Aorta (tissue), 5 donors: ENCODE results near the gene CCDC57. TPM values are rescaled to one million over a fixed set of nuclear protein-coding genes. Genes with fewer than 3 reads are reported as not detected.
"Not testable (repeated sequence)": the region's sequence is repeated elsewhere in the genome, so short reads cannot be mapped to it uniquely, and the experiment has no call there.

ENCODE experiments used
- ATAC-seq: fragments of 200-7000 bp; cut with Tn5 transposase; one replicate; pipeline ENCODE4 v1.9.1; 2022; ENCODE audit warnings: moderate library complexity; ENCODE audit not compliant: low FRiP score
- DNase-seq, 2 donors: peaks; one replicate each; pipeline ENCODE4 v3.0.0-alpha.2; 2020
- H3K27ac ChIP-seq, 2 donors: one replicate each; pipeline ENCODE4 v1.5.1; 2013; ENCODE audit warnings: low read length in 2 of 2, mild to moderate bottlenecking in 2 of 2, moderate library complexity in 2 of 2, control low read depth in 1 of 2, inconsistent platforms in 1 of 2, low read depth in 1 of 2
- H3K27me3 ChIP-seq, 2 donors: one replicate each; pipeline ENCODE4 v1.6.1; 2013; ENCODE audit warnings: control low read depth in 1 of 2, low read length in 1 of 2, mild to moderate bottlenecking in 1 of 2, moderate library complexity in 1 of 2; ENCODE audit not compliant: insufficient read depth in 2 of 2, control insufficient read depth in 1 of 2
- H3K36me3 ChIP-seq, 2 donors: one replicate each; pipeline ENCODE4 v1.6.1; 2013; ENCODE audit warnings: control low read depth in 1 of 2, low read length in 1 of 2, mild to moderate bottlenecking in 1 of 2; ENCODE audit not compliant: insufficient read depth in 2 of 2, control insufficient read depth in 1 of 2
- H3K4me1 ChIP-seq, 2 donors: one replicate each; pipeline ENCODE4 v1.6.1; 2013; ENCODE audit warnings: low read length in 2 of 2, control low read depth in 1 of 2, mild to moderate bottlenecking in 1 of 2, moderate library complexity in 1 of 2; ENCODE audit not compliant: insufficient read depth in 2 of 2, control insufficient read depth in 1 of 2
- H3K4me3 ChIP-seq, 2 donors: one replicate each; pipeline ENCODE4 v1.5.1; 2013; ENCODE audit warnings: low read length in 2 of 2, control low read depth in 1 of 2, mild to moderate bottlenecking in 1 of 2
- H3K9me3 ChIP-seq: one replicate; pipeline ENCODE4 v1.6.1; 2013; ENCODE audit warnings: mild to moderate bottlenecking, low read length; ENCODE audit not compliant: control insufficient read depth
- WGBS, 2 donors: extraction: QIAGEN DNeasy Blood & Tissue Kit; methylation state at CpG; one replicate each; pipeline ENCODE4 v1.1.7; 2013; 5-methylcytosine and 5-hydroxymethylcytosine counted together
- intact Hi-C, 2 donors: fragments of 100-400 bp; cut with DNase I; formaldehyde crosslinking; loops; one replicate each; pipeline versions ENCODE4 v1.14.2 to v1.15.0; 2022
- polyA plus RNA-seq, 2 donors: library from polyadenylated mRNA; stranded (reverse); fragments of 200-250 nt; gene quantifications; one replicate each; pipeline ENCODE4 v1.2.3, GENCODE V29; 2013
- total RNA-seq, 2 donors: library from RNA; stranded (reverse); fragmentation: NEBNext Ultra II Directional; extraction: Animal tissue kit (Norgen Biotek cat#: 25700); gene quantifications; one replicate each; pipeline ENCODE4 v1.2.1, GENCODE V29; 2021
- donor health status: healthy with polysubstance abuse.
- donor health status: Bipolar disorder and iron deficiency.
- donor health status: DM: no; HTN: no; CAD: no.
- donor health status: DM: no; HTN: no; CAD: no.
- donor health status: DM: yes; HTN: yes; CAD: no.

CCDC57 gene
- total and polyA plus RNA-seq, 4 donors, result 17.8 to 145 (median 42.3) TPM

GRCh38 chr17:82151106-82151957 lies 61.3 kb downstream of the CCDC57 start:
- no peak overlapping the region for H3K27ac ChIP-seq
- DNase-seq (no peak), ATAC-seq (no peak)
- intact Hi-C loops, result loop anchor here (10.0 kb wide), 1 partner anchor 197 kb away; no protein-coding TSS in a partner anchor
- no peaks in the 10 kb centered on the region for H3K27me3 ChIP-seq
- H3K36me3 ChIP-seq, result peaks cover 0 to 3% of the 10 kb centered on the region in 2 donors
- no peaks in the 10 kb centered on the region for H3K4me1 ChIP-seq
- no peaks in the 10 kb centered on the region for H3K9me3 ChIP-seq
- WGBS, 2 donors, result 87 to 88% methylated on average over 22 of the region's 22 CpGs
- H3K4me3 ChIP-seq, result no peak overlapping the region

- intact Hi-C loops, result loop anchor here (10.0 kb wide), 1 partner anchor 195 kb away; no protein-coding TSS in a partner anchor
- Histone ChIP-seq H3K4me1 (no peaks in the 10 kb centered on the region), H3K27me3 (no peaks in the 10 kb centered on the region), H3K27ac (no peak overlapping the region), H3K36me3 (peaks cover 0 to 3% of the 10 kb centered on the region in 2 donors), H3K4me3 (no peak overlapping the region), H3K9me3 (no peaks in the 10 kb centered on the region)
- 91 to 92% methylated on average over 27 of the region's 27 CpGs for WGBS, 2 donors
- DNase-seq, result no peak
- no peak for ATAC-seq
Measured at GRCh38 chr17:82149401-82150099, 63.1 kb downstream of the CCDC57 start.

GRCh38 chr17:82148997-82149396 lies 63.6 kb downstream of the CCDC57 start:
- H3K4me3 ChIP-seq, result no peak overlapping the region
- no peaks in the 10 kb centered on the region for H3K9me3 ChIP-seq
- ATAC-seq (no peak), DNase-seq (no peak)
- 88 to 96% methylated on average over 1 to 2 of the region's 2 CpGs for WGBS, 2 donors
- H3K27me3 ChIP-seq, result no peaks in the 10 kb centered on the region
- peaks cover 0 to 3% of the 10 kb centered on the region in 2 donors for H3K36me3 ChIP-seq
- no peaks in the 10 kb centered on the region for H3K4me1 ChIP-seq
- intact Hi-C loops, result no loop called here
- no peak overlapping the region for H3K27ac ChIP-seq

- Histone ChIP-seq H3K4me1 (no peaks in the 10 kb centered on the region), H3K4me3 (no peak overlapping the region), H3K36me3 (peaks cover 0 to 3% of the 10 kb centered on the region in 2 donors), H3K9me3 (no peaks in the 10 kb centered on the region), H3K27me3 (no peaks in the 10 kb centered on the region), H3K27ac (no peak overlapping the region)
- ATAC-seq (no peak), DNase-seq (no peak)
- intact Hi-C loops, result no loop called here
- 95 to 96% methylated on average over 1 of the region's 1 CpG for WGBS, 2 donors
Measured at GRCh38 chr17:82148011-82148410, 64.6 kb downstream of the CCDC57 start.

- H3K27me3 ChIP-seq, result no peaks in the 10 kb centered on the region
- ATAC-seq (no peak), DNase-seq (no peak)
- intact Hi-C loops, result no loop called here
- H3K4me1 ChIP-seq, result no peaks in the 10 kb centered on the region
- no peak overlapping the region for H3K27ac ChIP-seq
- no peak overlapping the region for H3K4me3 ChIP-seq
- WGBS, 2 donors, result 89 to 90% methylated on average over 18 of the region's 18 CpGs
- no peaks in the 10 kb centered on the region for H3K9me3 ChIP-seq
- H3K36me3 ChIP-seq, result peaks cover 0 to 3% of the 10 kb centered on the region in 2 donors
Measured at GRCh38 chr17:82146663-82147654, 65.7 kb downstream of the CCDC57 start.

- Histone ChIP-seq H3K27ac (no peak overlapping the region), H3K9me3 (no peaks in the 10 kb centered on the region), H3K4me3 (no peak overlapping the region), H3K27me3 (no peaks in the 10 kb centered on the region), H3K4me1 (no peaks in the 10 kb centered on the region), H3K36me3 (peaks cover 0 to 3% of the 10 kb centered on the region in 2 donors)
- no peak for ATAC-seq
- DNase-seq, result no peak
- 95 to 96% methylated on average over 13 of the region's 13 CpGs for WGBS, 2 donors
- intact Hi-C loops, result no loop called here
Measured at GRCh38 chr17:82145550-82146155, 67.0 kb downstream of the CCDC57 start.

- intact Hi-C loops, result no loop called here
- H3K9me3 ChIP-seq, result no peaks in the 10 kb centered on the region
- ATAC-seq, result no peak
- H3K4me3 ChIP-seq, result no peak overlapping the region
- H3K27me3 ChIP-seq, result no peaks in the 10 kb centered on the region
- no peak for DNase-seq
- WGBS, 2 donors, result 89 to 92% methylated on average over 8 of the region's 8 CpGs
- peaks cover 0 to 3% of the 10 kb centered on the region in 2 donors for H3K36me3 ChIP-seq
- H3K4me1 ChIP-seq, result no peaks in the 10 kb centered on the region
- no peak overlapping the region for H3K27ac ChIP-seq
Measured at GRCh38 chr17:82143333-82143732, 69.3 kb downstream of the CCDC57 start.

- H3K4me1 ChIP-seq, ATAC-seq, H3K36me3 ChIP-seq, DNase-seq, H3K27ac ChIP-seq, intact Hi-C loops, H3K27me3 ChIP-seq, H3K9me3 ChIP-seq, H3K4me3 ChIP-seq: not testable (repeated sequence)
- WGBS, 2 donors, result 90 to 92% methylated on average over 10 of the region's 10 CpGs
Measured at GRCh38 chr17:82139961-82140360, 72.7 kb downstream of the CCDC57 start.
